WTC11 (cell line): Measurements from ENCODE around the gene NECTIN4. TPM values are rescaled to one million over a fixed set of nuclear protein-coding genes. Genes with fewer than 3 reads are reported as not detected.

ENCODE experiments used
- ATAC-seq: fragments of 200-7000 bp; cut with Tn5 transposase; 2 replicates; pipeline ENCODE4 v1.10.0; 2021; ENCODE audit warnings: mild to moderate bottlenecking, moderate library complexity
- CTCF ChIA-PET: fragments of 300-600 bp; sonication (Branson Sonifier 250); formaldehyde crosslinking; loops from one replicate; lab custom pipeline; 2021; ENCODE audit warnings: antibody characterized with exemption; lab: Charles Lee
- POLR2A ChIA-PET: fragments of 350-600 bp; sonication (Branson Sonifier 250); formaldehyde crosslinking; loops from one replicate; lab custom pipeline; 2021; ENCODE audit warnings: antibody characterized with exemption; lab: Charles Lee
- DNase-seq: peaks from one replicate; pipeline ENCODE4 v3.0.0; 2021; ENCODE audit warnings: low spot score
- H3K27ac Mint-ChIP-seq: 2 replicates; pipeline ENCODE4 v1.8.0; 2021; ENCODE audit warnings: mixed read lengths
- H3K27me3 Mint-ChIP-seq: 2 replicates; pipeline ENCODE4 v1.8.0; 2021; ENCODE audit warnings: low read depth, mild to moderate bottlenecking, moderate library complexity, mixed read lengths
- H3K36me3 Mint-ChIP-seq: 2 replicates; pipeline ENCODE4 v1.8.0; 2021; ENCODE audit warnings: mixed read lengths
- H3K4me1 Mint-ChIP-seq: 2 replicates; pipeline ENCODE4 v1.8.0; 2022; ENCODE audit warnings: mixed read lengths
- H3K4me3 Mint-ChIP-seq: 2 replicates; pipeline ENCODE4 v1.8.0; 2021; ENCODE audit warnings: mild to moderate bottlenecking, moderate library complexity, mixed read lengths
- H3K9me3 Mint-ChIP-seq: 2 replicates; pipeline ENCODE4 v1.8.0; 2021; ENCODE audit warnings: mixed read lengths
- ATF1 ChIP-seq: sonication (generic); formaldehyde crosslinking; IDR thresholded peaks from 2 replicates; pipeline ENCODE4 v1.8.1; 2023; ENCODE audit warnings: mild to moderate bottlenecking, moderate library complexity, missing genetic modification reagents
- ATF2 ChIP-seq: sonication (generic); formaldehyde crosslinking; IDR thresholded peaks from 2 replicates; pipeline ENCODE4 v1.8.1; 2022; ENCODE audit warnings: low read depth, missing genetic modification reagents, borderline replicate concordance
- CREB1 ChIP-seq: sonication (generic); formaldehyde crosslinking; IDR thresholded peaks from 2 replicates; pipeline ENCODE4 v1.8.0; 2023; ENCODE audit warnings: mild to moderate bottlenecking, missing genetic modification reagents
- CREM ChIP-seq: sonication (generic); formaldehyde crosslinking; IDR thresholded peaks from 2 replicates; pipeline ENCODE4 v1.8.1; 2022; ENCODE audit warnings: mild to moderate bottlenecking, missing genetic modification reagents, moderate library complexity
- CTCF ChIP-seq: fragments of 200-600 bp; IDR thresholded peaks from 2 replicates; pipeline ENCODE4 v1.8.0; 2022; ENCODE audit warnings: antibody characterized with exemption
- E2F4 ChIP-seq: sonication (generic); formaldehyde crosslinking; IDR thresholded peaks from 2 replicates; pipeline ENCODE4 v1.8.1; 2022; ENCODE audit warnings: low read depth, mild to moderate bottlenecking, moderate library complexity, missing genetic modification reagents, borderline replicate concordance
- FOXP1 ChIP-seq: sonication (generic); formaldehyde crosslinking; IDR thresholded peaks from 2 replicates; pipeline ENCODE4 v1.8.0; 2022; ENCODE audit warnings: missing genetic modification reagents, mild to moderate bottlenecking, moderate library complexity, borderline replicate concordance
- JAZF1 ChIP-seq: fragments of 250-450 bp; sonication (Bioruptor Pico); IDR thresholded peaks from 2 replicates; pipeline ENCODE4 v1.9.0; 2021; ENCODE audit warnings: moderate library complexity, mild to moderate bottlenecking, inconsistent platforms
- JUN ChIP-seq: sonication (generic); formaldehyde crosslinking; IDR thresholded peaks from 2 replicates; pipeline ENCODE4 v1.8.0; 2023; ENCODE audit warnings: mild to moderate bottlenecking, missing genetic modification reagents
- MLX ChIP-seq: sonication (generic); formaldehyde crosslinking; IDR thresholded peaks from 2 replicates; pipeline ENCODE4 v1.8.1; 2023; ENCODE audit warnings: mild to moderate bottlenecking, missing genetic modification reagents, moderate library complexity
- NFE2L1 ChIP-seq: sonication (generic); formaldehyde crosslinking; IDR thresholded peaks from 2 replicates; pipeline ENCODE4 v1.8.1; 2023; ENCODE audit warnings: missing genetic modification reagents
- NFYB ChIP-seq: sonication (generic); formaldehyde crosslinking; conservative IDR thresholded peaks from 2 replicates; pipeline ENCODE4 v1.8.0; 2022; ENCODE audit warnings: low read depth, missing genetic modification reagents
- NR2C2 ChIP-seq: sonication (generic); formaldehyde crosslinking; IDR thresholded peaks from 2 replicates; pipeline ENCODE4 v1.8.0; 2022; ENCODE audit warnings: mild to moderate bottlenecking, missing genetic modification reagents
- RORB ChIP-seq: fragments of 250-450 bp; sonication (Bioruptor Pico); IDR thresholded peaks from 2 replicates; pipeline ENCODE4 v1.9.0; 2021; ENCODE audit warnings: mild to moderate bottlenecking
- TCF7 ChIP-seq: sonication (generic); formaldehyde crosslinking; IDR thresholded peaks from 2 replicates; pipeline ENCODE4 v1.8.0; 2022; ENCODE audit warnings: mild to moderate bottlenecking, low read depth, missing genetic modification reagents, moderate library complexity
- USF1 ChIP-seq: sonication (generic); formaldehyde crosslinking; IDR thresholded peaks from 2 replicates; pipeline ENCODE4 v1.8.0; 2022; ENCODE audit warnings: mild to moderate bottlenecking, missing genetic modification reagents
- ZNF396 ChIP-seq: fragments of 250-450 bp; sonication (Bioruptor Pico); IDR thresholded peaks from 2 replicates; pipeline ENCODE4 v1.8.0; 2021; ENCODE audit warnings: mild to moderate bottlenecking, moderate library complexity, borderline replicate concordance
- total RNA-seq: library from RNA; stranded (reverse); gene quantifications from 3 replicates; pipeline ENCODE4 v1.2.3, GENCODE V29; 2021
- TF ChIP-seq, protein P1 (sequence below): sonication (generic); formaldehyde crosslinking; IDR thresholded peaks from 2 replicates; pipeline ENCODE4 v1.8.1; 2022; ENCODE audit warnings: mild to moderate bottlenecking, missing genetic modification reagents, moderate library complexity, borderline replicate concordance
- TF ChIP-seq, protein P2 (sequence below): fragments of 250-450 bp; sonication (Bioruptor Pico); IDR thresholded peaks from 2 replicates; pipeline ENCODE4 v1.9.0; 2021; ENCODE audit warnings: mild to moderate bottlenecking, borderline replicate concordance

NECTIN4 gene
- total RNA-seq, 1 experiment from 2014 or later: 1.7 TPM

DNA sequence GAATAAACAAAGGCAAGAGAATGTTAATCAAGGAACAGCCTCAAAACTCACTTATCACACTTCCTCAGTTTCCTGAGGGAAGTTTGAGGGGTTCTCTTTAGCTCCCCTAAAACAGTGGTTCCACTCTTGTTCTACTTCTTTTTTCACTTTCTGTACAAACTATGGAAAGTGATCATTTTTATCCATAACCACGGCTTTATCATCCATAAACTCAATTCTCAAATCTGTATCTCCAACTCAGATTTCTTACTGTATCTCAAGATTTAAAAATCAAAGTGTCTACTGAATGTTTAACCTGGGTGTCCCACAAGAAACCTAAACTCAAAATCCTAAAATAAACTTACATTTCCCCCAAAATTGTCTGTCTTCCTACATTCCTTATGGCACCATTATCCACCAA lies 24.6 kb upstream of the NECTIN4 start:
- CTCF ChIA-PET: interaction anchor here (0.6 kb wide), 1 partner anchor 29 kb away, joined by 3 read pairs; no protein-coding TSS in a partner anchor
- Mint-ChIP-seq H3K36me3 (peaks cover 3% of the 10 kb centered on the region; the same call in 1 of the 2 replicates), H3K27me3 (no peaks in the 10 kb centered on the region), H3K4me1 (peaks cover 18% of the 10 kb centered on the region), H3K9me3 (no peaks in the 10 kb centered on the region), H3K27ac (no peak overlapping the region), H3K4me3 (no peak overlapping the region)
- no peak for ATAC-seq
- POLR2A ChIA-PET: no interaction called here
- DNase-seq: no peak
- no peak for TF ChIP-seq ZNF396 (CRISPR knock-in tag)
- no peak for TF ChIP-seq E2F4 (CRISPR knock-in tag)
- TF ChIP-seq RORB (CRISPR knock-in tag): no peak
- TF ChIP-seq, protein P1, sequence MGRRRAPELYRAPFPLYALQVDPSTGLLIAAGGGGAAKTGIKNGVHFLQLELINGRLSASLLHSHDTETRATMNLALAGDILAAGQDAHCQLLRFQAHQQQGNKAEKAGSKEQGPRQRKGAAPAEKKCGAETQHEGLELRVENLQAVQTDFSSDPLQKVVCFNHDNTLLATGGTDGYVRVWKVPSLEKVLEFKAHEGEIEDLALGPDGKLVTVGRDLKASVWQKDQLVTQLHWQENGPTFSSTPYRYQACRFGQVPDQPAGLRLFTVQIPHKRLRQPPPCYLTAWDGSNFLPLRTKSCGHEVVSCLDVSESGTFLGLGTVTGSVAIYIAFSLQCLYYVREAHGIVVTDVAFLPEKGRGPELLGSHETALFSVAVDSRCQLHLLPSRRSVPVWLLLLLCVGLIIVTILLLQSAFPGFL (CRISPR knock-in tag): no peak
- TF ChIP-seq NR2C2 (CRISPR knock-in tag): no peak
- TF ChIP-seq CTCF: no peak
- TF ChIP-seq FOXP1 (CRISPR knock-in tag): no peak
- TF ChIP-seq NFE2L1 (CRISPR knock-in tag): no peak
- TF ChIP-seq USF1 (CRISPR knock-in tag): no peak
- no peak for TF ChIP-seq TCF7 (CRISPR knock-in tag)
- no peak for TF ChIP-seq JUN (CRISPR knock-in tag)
- TF ChIP-seq MLX (CRISPR knock-in tag): no peak
- no peak for TF ChIP-seq ATF1 (CRISPR knock-in tag)
- no peak for TF ChIP-seq NFYB (CRISPR knock-in tag)
- no peak for TF ChIP-seq CREM
- no peak for TF ChIP-seq JAZF1
- TF ChIP-seq, protein P2, sequence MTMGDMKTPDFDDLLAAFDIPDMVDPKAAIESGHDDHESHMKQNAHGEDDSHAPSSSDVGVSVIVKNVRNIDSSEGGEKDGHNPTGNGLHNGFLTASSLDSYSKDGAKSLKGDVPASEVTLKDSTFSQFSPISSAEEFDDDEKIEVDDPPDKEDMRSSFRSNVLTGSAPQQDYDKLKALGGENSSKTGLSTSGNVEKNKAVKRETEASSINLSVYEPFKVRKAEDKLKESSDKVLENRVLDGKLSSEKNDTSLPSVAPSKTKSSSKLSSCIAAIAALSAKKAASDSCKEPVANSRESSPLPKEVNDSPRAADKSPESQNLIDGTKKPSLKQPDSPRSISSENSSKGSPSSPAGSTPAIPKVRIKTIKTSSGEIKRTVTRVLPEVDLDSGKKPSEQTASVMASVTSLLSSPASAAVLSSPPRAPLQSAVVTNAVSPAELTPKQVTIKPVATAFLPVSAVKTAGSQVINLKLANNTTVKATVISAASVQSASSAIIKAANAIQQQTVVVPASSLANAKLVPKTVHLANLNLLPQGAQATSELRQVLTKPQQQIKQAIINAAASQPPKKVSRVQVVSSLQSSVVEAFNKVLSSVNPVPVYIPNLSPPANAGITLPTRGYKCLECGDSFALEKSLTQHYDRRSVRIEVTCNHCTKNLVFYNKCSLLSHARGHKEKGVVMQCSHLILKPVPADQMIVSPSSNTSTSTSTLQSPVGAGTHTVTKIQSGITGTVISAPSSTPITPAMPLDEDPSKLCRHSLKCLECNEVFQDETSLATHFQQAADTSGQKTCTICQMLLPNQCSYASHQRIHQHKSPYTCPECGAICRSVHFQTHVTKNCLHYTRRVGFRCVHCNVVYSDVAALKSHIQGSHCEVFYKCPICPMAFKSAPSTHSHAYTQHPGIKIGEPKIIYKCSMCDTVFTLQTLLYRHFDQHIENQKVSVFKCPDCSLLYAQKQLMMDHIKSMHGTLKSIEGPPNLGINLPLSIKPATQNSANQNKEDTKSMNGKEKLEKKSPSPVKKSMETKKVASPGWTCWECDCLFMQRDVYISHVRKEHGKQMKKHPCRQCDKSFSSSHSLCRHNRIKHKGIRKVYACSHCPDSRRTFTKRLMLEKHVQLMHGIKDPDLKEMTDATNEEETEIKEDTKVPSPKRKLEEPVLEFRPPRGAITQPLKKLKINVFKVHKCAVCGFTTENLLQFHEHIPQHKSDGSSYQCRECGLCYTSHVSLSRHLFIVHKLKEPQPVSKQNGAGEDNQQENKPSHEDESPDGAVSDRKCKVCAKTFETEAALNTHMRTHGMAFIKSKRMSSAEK (CRISPR knock-in tag): no peak
- TF ChIP-seq CREB1 (CRISPR knock-in tag): no peak
- no peak for TF ChIP-seq ATF2 (CRISPR knock-in tag)
